ENCODE results near the gene UBE2D3.

Gene UBE2D3

DNA sequence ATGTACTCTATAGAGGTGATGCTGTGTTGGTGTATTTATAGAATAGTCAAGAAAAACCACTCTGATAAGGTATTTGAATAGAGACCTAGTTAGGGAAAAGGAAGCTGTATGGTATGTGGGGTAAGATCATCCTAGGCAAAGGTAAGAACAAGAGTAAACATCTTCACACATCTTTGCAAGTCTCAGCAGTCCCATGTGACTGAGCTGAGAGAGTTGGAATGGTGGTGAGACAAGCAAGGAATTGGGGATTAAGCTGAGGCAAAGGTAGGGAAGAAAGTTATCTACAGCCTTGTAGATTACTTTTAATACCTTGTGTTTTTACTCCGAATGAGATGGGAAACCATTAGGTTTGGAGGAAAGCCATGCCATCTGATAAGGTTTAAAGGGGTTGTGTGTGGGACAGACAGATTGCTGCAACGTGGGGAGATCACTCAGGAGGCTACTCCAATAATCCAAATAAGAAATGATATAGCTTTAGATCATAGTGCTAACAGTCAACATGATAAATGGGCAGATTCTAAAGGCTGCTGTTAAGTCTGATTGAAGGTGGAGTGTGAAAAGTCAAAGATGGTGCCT is 34.9 kb downstream of the UBE2D3 start:
- DNase-seq (ENCODE audit: low read depth in 1 of 2, low spot score in 1 of 2) = no peak

DNA sequence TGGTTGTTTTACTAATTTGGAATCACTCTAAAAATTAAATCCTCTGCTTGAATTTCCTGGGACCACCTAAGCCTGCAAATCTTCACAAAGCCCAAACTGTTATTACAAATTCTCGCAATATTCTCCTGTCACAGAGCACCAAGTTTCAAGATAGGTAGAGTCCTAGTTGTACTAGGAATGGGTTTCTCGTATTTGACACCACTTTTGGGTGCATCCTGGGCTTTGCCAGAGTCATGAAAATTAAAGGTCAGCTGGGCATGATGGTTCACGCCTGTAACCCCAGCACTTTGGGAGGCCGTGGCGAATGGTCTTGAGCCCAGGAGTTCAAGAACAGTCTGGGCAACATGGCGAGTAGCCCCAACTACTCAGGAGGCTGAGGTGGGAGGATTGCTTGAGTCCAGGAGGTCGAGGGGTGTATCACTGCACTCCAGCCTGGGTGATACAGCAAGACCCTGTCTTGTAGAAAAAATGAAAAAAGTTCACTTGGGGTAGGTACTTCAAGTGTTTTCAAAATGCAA is 36.0 kb downstream of the UBE2D3 start:
- DNase-seq (ENCODE audit: low read depth in 1 of 2, low spot score in 1 of 2) = no peak

DNA sequence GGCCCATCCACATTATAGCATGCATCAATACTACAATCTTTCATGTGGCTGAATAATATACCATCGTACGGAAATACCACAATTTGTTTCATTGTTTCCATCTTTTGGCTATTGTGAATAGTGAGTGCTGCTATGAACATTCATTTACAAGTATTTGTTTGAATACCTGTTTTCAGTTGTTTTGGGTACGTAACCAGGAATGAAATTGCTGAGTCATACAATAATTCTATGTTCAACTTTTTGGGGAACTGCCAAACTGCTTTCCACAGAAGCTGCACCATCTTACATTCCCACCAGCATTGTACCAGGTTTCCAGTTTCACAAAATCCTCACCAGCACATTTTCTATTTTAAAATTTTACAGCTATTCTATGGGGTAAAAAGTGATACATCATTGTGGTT is 38.0 kb downstream of the UBE2D3 start:
- no peak for DNase-seq (ENCODE audit: low read depth in 1 of 2, low spot score in 1 of 2)

DNA sequence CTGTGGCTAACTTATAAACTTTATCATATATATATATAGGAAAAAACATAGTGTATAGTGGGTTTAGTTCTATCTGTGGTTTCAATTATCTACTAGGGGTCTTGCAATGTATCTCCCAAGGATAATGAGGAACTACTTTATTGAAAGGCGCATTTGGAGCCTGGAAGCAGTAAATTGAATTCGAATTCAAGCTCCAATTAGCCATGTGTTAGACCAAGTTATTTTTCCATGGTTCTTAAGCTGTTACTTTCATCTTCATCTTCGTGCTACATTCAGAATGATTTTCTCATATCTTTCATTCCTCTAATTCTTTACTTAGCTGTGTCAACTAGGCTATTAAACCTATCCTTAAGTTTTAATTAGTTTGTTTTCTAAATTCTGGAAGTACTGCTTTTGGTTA is 39.4 kb downstream of the UBE2D3 start:
- no peak for DNase-seq (ENCODE audit: low read depth in 1 of 2, low spot score in 1 of 2)

DNA sequence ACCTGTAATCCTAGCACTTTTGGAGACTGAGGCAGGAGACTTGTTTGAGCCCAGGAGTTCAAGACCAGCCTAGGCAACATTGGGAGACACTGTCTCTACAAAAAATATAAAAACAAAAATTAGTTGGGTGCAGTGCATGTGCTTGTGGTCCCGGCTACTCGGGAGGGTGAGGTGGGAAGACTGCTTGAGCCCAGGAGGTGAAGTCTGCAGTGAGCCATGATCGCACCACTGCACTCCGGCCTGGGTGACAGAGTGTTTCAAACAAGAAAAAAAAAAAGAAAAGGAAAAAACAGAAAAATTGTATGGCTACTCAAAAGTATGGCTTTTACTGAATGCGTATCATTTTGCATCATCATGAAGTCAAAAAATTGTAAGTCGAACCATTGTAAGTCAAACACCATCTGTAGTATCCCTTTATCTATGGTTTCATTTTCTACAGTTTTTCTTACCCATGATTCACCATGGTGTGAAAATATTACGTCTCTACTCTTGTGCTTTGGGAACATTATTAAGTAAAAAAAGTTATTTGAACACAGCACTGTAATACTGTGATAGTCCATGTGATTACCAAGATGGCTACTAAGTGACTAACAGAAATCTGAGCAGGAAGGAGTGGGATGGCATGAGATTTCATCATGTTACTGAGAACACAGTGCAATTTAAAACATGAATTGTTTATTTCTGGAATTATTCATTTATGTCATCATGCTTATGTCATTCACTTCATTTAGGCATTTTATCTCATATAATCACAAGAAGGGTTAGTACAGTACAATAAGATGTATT is 40.1 kb downstream of the UBE2D3 start:
- DNase-seq (ENCODE audit: low read depth in 1 of 2, low spot score in 1 of 2) = no peak

DNA sequence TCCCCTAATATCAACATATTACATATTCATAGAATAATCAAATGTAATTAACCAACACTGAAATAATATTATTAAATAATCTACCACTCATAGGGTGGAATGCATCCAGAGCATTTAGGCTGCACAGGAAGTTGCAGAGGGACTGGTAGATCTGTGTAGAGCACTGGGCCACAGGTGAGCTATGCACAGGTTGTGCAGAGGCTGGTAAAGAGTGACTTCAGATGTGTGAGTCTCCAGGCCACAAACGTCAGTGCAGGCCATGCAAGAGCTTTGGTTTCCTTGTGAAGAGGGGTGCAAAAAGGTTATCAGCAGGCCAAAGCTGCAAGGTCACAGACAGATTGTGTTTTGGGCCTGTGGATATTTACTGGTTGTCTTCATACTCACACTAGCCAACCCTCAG is 41.1 kb downstream of the UBE2D3 start:
- no peak for DNase-seq (ENCODE audit: low read depth in 1 of 2, low spot score in 1 of 2)

DNA sequence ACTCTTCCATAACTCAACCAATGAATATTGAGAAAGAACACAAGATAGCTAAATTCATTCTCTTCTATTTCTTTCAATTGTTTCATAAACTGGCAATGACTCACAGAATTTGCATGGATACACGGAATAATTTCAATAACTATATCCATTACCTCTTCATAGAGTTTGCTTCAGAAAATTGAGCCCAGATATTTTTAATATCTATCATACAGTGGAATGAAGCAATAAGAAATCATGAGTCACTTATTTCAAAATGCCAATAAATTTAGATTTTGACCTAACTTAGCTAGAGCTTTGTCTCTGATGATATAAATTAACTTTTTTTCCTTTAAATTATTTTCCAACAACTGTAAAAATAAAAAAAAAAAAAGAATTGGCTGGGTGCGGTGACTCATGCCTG is 44.3 kb downstream of the UBE2D3 start:
- no peak for DNase-seq (ENCODE audit: low read depth in 1 of 2, low spot score in 1 of 2)

DNA sequence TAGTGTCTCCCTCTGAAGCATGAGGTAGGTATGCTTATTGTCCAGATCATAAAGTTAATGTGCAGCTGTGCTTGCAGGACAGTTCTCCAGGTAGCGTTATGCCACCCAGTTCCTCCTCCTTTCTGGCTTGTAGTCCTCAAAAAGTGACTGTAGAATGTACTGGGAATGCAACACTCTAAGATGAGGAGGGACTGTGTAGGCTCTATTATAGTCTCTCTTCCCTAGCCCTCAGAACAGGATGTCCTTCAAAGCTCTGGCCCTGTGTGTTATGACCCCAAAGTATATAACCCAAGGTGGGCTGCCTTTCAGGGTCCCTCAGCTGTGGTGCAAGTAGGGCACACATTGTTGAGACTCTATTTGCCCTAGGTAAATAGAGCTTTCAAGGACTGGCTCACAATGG is 45.8 kb downstream of the UBE2D3 start:
- DNase-seq (ENCODE audit: low read depth in 1 of 2, low spot score in 1 of 2) = no peak

DNA sequence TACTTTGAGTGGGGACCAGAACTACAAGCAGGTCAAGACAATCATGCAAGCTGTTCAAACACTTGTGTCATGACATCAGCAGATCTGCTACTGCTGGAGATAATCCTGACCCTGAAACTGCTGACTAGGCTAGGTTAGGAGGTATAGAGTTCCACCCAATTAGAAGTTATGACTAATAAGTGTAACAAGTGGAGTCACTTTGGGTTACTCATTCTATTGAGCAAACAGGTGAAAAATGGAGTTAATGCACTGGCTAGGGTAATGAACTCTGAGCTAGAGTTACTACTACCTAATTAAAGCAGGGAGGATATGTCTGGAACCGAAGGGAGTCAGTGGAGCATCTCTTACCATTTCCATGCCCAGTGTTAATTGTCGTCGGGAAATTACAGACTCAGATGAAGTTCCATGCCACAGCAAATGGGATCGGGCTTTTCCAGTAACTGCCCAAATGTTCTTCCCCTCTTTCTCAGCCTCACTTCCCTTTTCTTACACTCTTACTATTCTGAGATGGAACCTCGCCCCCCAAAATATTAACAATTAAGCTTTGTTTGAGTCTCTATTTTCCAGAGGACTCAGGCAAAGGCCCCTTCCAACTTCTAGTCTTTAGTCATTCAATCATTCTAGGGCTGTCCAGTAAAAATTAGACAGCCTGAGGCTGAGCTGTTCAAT is 46.7 kb downstream of the UBE2D3 start:
- DNase-seq (ENCODE audit: low read depth in 1 of 2, low spot score in 1 of 2) = no peak

DNA sequence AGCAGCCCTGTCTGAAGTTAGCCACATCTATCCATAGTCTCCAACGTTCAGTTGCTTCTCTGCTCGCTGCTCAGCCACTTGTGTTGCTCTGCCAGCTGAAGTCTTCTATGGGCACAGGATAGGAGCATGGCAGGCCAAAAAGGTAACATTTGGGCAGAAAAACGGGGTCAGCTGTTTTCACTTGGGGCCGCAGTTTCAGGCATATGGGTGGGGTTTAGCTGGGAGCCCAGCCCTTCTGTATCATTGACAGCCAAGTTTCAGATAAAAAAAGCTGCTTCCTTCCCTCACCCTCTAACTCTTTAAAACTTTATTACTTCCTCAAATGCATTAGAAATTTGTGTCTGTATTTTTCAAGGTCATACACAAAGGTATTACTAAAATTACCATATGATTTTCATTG is 48.1 kb downstream of the UBE2D3 start:
- DNase-seq (ENCODE audit: low read depth in 1 of 2, low spot score in 1 of 2) = no peak

DNA sequence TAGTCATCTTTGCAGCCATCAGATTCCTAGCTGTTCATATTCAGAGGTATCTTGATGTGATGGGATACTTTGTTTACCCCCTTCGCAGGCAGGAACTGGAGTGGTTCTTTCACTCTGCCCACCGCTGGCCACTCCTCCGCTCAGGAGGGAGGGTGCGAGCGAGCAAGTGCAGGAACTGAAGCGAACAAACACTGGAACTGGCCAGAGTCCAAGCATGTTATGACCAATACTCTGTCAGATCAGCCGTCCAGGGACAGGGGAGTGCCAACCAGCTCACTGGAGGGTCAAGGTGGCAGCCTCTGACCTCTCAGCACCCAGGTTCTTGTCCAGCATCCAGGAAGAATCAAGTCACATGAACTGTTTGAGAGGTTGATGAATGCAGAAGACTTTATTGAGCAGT is 48.6 kb downstream of the UBE2D3 start:
- no peak for DNase-seq (ENCODE audit: low read depth in 1 of 2, low spot score in 1 of 2)

DNA sequence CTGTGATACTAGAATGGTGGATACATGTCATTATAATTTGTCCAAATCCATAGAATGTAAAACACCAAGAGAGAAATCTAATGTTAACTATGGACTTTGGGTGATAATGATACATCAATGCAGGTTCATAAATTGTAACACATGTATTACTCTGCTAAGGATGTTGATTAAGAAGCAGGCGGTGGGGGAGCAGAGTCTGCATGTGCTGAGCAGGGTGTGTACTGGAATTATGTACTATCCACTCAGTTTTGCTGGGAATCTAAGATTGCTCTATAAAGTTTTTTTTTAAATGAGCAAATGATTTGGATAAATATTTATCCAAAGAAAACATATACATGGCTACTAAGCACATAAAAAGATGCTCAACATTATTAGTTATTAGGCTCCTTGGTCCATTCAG is 51.5 kb downstream of the UBE2D3 start:
- no peak for DNase-seq (ENCODE audit: low read depth in 1 of 2, low spot score in 1 of 2)

DNA sequence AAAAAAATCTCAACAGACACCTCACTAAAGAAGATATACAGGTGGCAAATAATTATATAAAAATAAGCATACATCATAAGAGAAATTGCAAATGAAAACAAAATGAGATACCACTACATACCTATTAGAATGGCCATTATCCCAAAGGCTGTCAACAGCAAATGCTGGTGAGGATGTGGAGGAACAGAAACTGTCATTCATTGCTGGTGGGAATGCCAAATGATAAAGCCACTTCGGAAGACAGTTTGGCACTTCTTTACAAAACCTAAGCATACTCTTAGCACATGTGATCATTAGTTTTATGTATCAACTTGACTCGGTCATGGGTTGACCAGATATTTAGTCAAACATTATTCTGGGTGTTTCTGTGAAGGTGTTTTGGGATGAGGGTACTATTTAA is 53.1 kb downstream of the UBE2D3 start:
- no peak for DNase-seq (ENCODE audit: low read depth in 1 of 2, low spot score in 1 of 2)

DNA sequence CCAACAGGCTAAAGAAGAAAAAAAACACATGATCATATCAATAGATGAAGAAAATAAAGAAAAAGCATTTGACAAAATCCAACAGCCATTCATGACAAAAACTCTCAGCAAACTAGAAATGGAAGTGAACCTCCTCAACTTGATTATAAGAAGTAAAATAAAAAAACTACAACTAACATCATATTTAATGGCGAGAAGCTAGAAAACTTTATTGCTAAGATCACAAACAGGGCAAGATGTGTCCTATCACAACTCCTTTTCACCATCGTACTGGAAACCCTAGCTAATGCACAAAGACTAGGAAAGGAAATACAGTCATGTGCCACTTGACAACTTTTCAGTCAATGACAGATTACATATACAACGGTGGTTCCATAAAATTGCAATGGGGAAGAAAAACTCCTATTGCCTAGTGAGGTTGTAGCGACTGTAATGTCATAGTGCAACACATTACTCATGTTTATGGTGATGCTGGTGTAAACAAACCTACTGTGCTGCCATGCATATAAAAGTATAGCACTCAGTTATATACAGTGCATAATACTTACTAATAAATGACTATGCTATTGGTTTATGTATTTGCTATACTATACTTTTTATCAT is 54.5 kb downstream of the UBE2D3 start:
- DNase-seq (ENCODE audit: low read depth in 1 of 2, low spot score in 1 of 2) = no peak

DNA sequence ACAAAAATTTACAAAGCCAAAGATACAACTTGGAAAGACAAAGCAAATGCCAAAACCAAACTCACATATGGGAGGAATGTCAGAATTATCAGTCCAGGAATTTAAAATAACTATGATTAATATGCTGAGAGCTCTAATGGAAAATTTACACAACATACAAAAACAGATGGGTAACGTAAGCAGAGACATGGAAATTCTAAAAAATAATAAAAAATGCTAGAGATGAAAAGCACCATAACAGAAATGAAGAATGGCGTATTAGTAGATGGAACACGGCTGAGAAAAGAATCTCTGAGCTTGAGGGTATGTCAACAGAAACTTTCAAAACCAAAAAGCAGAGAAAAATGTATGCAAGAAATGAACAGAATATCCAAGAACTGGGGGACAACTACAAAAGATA is 62.5 kb downstream of the UBE2D3 start:
- DNase-seq (ENCODE audit: low read depth in 1 of 2, low spot score in 1 of 2) = no peak

DNA sequence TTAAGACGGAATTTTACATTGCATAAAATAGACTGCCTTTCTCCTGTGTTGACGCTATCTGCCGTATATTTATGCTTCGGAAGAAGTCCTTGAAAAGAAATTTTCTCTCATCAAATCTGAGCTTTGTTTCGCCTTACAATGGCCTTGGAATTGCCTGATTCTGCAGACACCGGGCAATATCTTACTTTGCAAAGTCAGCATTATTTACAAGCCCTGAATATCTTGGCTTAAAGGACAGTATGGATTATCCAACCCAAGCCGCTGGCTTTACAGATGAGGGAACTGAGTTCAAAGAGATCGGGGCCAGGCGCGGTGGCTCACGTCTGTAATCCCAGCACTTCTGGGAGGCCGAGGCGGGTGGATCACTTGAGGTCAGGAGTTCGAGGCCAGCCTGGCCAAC is 65.4 kb downstream of the UBE2D3 start:
- DNase-seq (ENCODE audit: low read depth in 1 of 2, low spot score in 1 of 2) = no peak

DNA sequence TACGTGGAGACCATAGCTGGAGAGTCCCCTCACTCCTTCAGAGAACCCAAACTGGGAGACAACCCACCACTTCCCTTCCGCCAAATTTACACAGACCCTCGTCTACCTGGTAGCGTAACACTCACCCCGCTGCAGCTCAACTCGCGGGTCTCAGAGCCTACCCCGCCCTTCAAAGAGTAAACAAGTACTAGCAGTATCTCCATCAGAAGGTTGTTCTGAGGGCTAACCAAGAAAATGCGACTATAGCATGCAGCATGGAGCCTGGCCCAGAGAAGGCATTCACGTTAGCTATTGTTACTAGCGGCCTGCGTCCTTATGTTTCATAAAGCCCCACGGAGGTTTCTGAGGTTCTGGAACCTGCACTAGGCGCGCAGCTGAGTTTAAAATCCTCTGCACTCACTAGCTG is 66.1 kb downstream of the UBE2D3 start:
- peak in 1 of 2 donors; percentile 8 for DNase-seq (ENCODE audit: low read depth in 1 of 2, low spot score in 1 of 2)

DNA sequence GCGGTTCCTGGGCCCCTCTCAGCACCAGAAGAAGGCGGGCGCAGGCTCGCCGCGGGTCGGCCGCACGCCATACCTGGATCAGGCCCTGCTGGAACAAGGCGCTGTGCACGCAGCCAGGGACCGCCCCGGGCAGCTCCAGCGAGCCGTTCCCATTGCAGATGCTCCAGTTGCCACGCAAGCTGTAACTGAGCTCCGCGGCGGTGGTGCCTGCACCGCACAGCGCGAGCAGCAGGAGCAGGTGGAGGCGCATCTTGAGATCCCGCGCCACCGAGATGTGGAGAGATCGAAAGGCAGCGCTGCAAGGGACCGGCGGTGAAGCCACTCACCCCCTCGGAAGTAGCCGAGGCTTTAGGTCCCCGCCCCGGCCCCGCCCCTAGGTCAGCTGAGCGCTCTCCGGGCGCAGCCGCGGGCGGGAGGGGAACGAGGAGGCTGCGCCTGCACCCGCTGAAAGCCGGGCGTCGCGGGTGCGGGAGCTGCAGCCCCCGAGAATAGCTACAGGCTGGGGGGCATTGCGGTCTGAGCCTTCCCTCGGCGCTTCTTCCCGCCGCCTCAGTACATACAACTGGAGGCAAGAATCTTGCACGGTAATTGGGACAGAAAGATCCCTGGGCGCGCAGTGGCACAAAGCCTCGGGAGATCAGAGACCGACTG is 66.6 kb downstream of the UBE2D3 start, which contains the start of gene MANBA:
Gene MANBA (minus strand): TSS at position 324 of the 651 bp plus-strand sequence. CDS start 74 bp downstream, at position 250.
- DNase-seq (ENCODE audit: low read depth in 1 of 2, low spot score in 1 of 2) = peak; percentile 56 to 72

DNA sequence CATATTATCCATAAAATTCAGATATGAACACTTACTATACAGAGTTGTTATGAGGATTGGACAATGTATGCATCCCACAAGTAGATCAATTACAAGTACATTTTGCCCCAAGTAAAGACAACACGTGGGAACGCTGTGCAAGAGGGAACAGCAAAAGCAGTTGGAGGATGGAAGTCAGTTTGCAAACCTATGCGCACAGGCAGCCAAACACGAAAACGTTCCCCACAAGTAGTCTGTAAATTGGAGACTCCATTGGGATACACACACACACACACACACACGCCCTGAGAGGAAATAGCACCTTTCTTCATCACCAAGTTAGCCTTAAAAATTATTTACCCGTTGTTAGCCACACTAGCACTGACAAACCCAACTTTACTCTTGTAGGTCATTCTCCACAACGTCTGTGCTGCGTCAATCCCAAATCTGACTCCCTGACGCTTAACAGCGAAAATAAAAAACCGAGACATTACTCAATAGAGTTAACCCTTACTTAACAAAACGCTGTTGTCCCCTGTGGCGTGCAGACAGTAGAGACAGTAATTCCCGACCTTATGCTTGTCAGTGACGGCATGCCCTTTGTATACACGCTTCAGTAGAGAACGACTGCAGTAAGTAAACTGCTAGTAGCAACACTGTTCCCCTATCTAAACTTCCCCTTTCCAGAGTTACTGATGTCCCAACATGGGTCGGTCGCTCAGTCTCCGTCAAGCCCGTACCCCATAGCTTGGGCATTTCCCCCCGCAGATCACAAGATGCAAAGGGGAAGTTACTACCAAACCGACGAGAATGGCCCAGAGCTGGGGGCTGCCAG is 67.3 kb downstream of the UBE2D3 start:
- peak; percentile 2 to 3 for DNase-seq (ENCODE audit: low read depth in 1 of 2, low spot score in 1 of 2)
